Measurements from ENCODE around the gene ESF1. TPM values are rescaled to one million over a fixed set of nuclear protein-coding genes. Genes with fewer than 3 reads are reported as not detected.
"Not testable (repeated sequence)": the region's sequence is repeated elsewhere in the genome, so short reads cannot be mapped to it uniquely, and the experiment has no call there.

Gene ESF1
- total RNA-seq, 1 donor from 2014 or later: 12.9 TPM

GRCh38 chr20:13755809-13756208 is 28.9 kb downstream of the ESF1 start:
- intact Hi-C loops (cut with DNase I): no loop called here
- ATAC-seq (no peak), DNase-seq (ENCODE audit: missing footprints) (no peak)

GRCh38 chr20:13753436-13754036 is 31.2 kb downstream of the ESF1 start:
- intact Hi-C loops (cut with DNase I): no loop called here
- no peak for DNase-seq (ENCODE audit: missing footprints)
- ATAC-seq: no peak

GRCh38 chr20:13749811-13750210 is 34.9 kb downstream of the ESF1 start:
- ATAC-seq (no peak), DNase-seq (ENCODE audit: missing footprints) (no peak)
- intact Hi-C loops (cut with DNase I): no loop called here

GRCh38 chr20:13745784-13746183 is 38.9 kb downstream of the ESF1 start:
- intact Hi-C loops (cut with DNase I): no loop called here
- DNase-seq (ENCODE audit: missing footprints): no peak
- ATAC-seq: no peak

GRCh38 chr20:13744352-13744751 is 40.4 kb downstream of the ESF1 start:
- DNase-seq (ENCODE audit: missing footprints) (no peak), ATAC-seq (no peak)
- intact Hi-C loops (cut with DNase I): no loop called here

GRCh38 chr20:13741879-13742278 is 42.8 kb downstream of the ESF1 start:
- DNase-seq (ENCODE audit: missing footprints) (no peak), ATAC-seq (no peak)
- intact Hi-C loops (cut with DNase I): no loop called here

GRCh38 chr20:13739731-13740649 is 44.7 kb downstream of the ESF1 start:
- no peak for ATAC-seq
- intact Hi-C loops (cut with DNase I): loop anchor here (5.0 kb wide), 1 partner anchor 42 kb away; the partner anchor contains the start of gene ESF1
- DNase-seq (ENCODE audit: missing footprints): no peak

- peak; percentile 4 for DNase-seq (ENCODE audit: missing footprints)
- not testable (repeated sequence) for ATAC-seq
- intact Hi-C loops (cut with DNase I): loop anchor here (5.0 kb wide), 1 partner anchor 44 kb away; the partner anchor contains the start of gene ESF1
These were observed 46.5 kb downstream of the ESF1 start for GRCh38 chr20:13738187-13738586.

GRCh38 chr20:13736436-13737191 is 48.1 kb downstream of the ESF1 start:
- no peak for DNase-seq (ENCODE audit: missing footprints)
- ATAC-seq: peak; percentile 85
- intact Hi-C loops (cut with DNase I): loop anchor here (5.0 kb wide), 1 partner anchor 46 kb away; the partner anchor contains the start of gene ESF1

- DNase-seq (ENCODE audit: missing footprints) (no peak), ATAC-seq (no peak)
- intact Hi-C loops (cut with DNase I): loop anchor here (5.0 kb wide), 1 partner anchor 46 kb away; the partner anchor contains the start of gene ESF1
These were observed 48.9 kb downstream of the ESF1 start for GRCh38 chr20:13735826-13736225.

GRCh38 chr20:13723011-13723410 is 61.7 kb downstream of the ESF1 start:
- DNase-seq (ENCODE audit: missing footprints) (no peak), ATAC-seq (peak; percentile 67)
- intact Hi-C loops (cut with DNase I): no loop called here

- intact Hi-C loops (cut with DNase I): no loop called here
- DNase-seq (ENCODE audit: missing footprints) (no peak), ATAC-seq (no peak)
These were observed 66.5 kb downstream of the ESF1 start for GRCh38 chr20:13718171-13718570.

GRCh38 chr20:13717631-13718044 is 67.1 kb downstream of the ESF1 start:
- ATAC-seq (no peak), DNase-seq (ENCODE audit: missing footprints) (no peak)
- intact Hi-C loops (cut with DNase I): no loop called here

- no peak for DNase-seq (ENCODE audit: missing footprints)
- intact Hi-C loops (cut with DNase I): no loop called here
- no peak for ATAC-seq
These were observed 69.5 kb downstream of the ESF1 start for GRCh38 chr20:13715171-13715570.

- intact Hi-C loops (cut with DNase I): no loop called here
- ATAC-seq (no peak), DNase-seq (ENCODE audit: missing footprints) (no peak)
These were observed 76.5 kb downstream of the ESF1 start for GRCh38 chr20:13708234-13708633.

GRCh38 chr20:13703265-13703664 is 81.5 kb downstream of the ESF1 start:
- DNase-seq (ENCODE audit: missing footprints): no peak
- intact Hi-C loops (cut with DNase I): no loop called here
- ATAC-seq: no peak

GRCh38 chr20:13701486-13701885 is 83.2 kb downstream of the ESF1 start:
- intact Hi-C loops (cut with DNase I): no loop called here
- DNase-seq (ENCODE audit: missing footprints): no peak
- ATAC-seq: no peak

- ATAC-seq: no peak
- intact Hi-C loops (cut with DNase I): no loop called here
- no peak for DNase-seq (ENCODE audit: missing footprints)
These were observed 84.0 kb downstream of the ESF1 start for GRCh38 chr20:13700761-13701160.

- ATAC-seq: no peak
- intact Hi-C loops (cut with DNase I): no loop called here
These were observed 90.1 kb downstream of the ESF1 start for GRCh38 chr20:13694420-13695150.

More at GRCh38 chr20:13694420-13695150, 90.1 kb downstream of the ESF1 start:
- DNase-seq (ENCODE audit: missing footprints): no peak
